SK-N-SH (cell line): Measurements from ENCODE around the gene SCAPER. TPM values are rescaled to one million over a fixed set of nuclear protein-coding genes. Genes with fewer than 3 reads are reported as not detected.

Source experiments
- CTCF ChIA-PET: fragments of 300-600, 350-600 bp; formaldehyde crosslinking; extraction: SDS; loops from one replicate; lab custom pipeline; 2021; lab: Yijun Ruan, JAX
- POLR2A ChIA-PET: fragments of 350-600 bp; sonication (Branson Sonifier 250); formaldehyde crosslinking; extraction: SDS; loops from one replicate; lab custom pipeline; 2020; ENCODE audit warnings: antibody characterized with exemption, inconsistent platforms; lab: Yijun Ruan, JAX
- DNase-seq: peaks from one replicate; pipeline ENCODE4 v3.0.0; 2012
- H2AFZ ChIP-seq: fragments of 200-600 bp; sonication (generic); 2 replicates; pipeline ENCODE4 v1.8.1; 2016; ENCODE audit warnings: antibody characterized with exemption, mild to moderate bottlenecking, low read depth
- H3F3A ChIP-seq: fragments of 200-600 bp; sonication (generic); replicated peaks from 2 replicates; pipeline ENCODE3; 2016; ENCODE audit warnings: antibody characterized with exemption, mild to moderate bottlenecking; ENCODE audit not compliant: insufficient read depth
- H3K27ac ChIP-seq, 2 experiments: fragments of 200-500 bp in 1 of 2; fragments of 200-600 bp in 1 of 2; sonication (Bioruptor generic) in 1 of 2; sonication (generic), shearing (Covaris generic) in 1 of 2; 2 replicates each; pipeline versions ENCODE4 v1.5.1 to v1.6.1; 2014 to 2016; ENCODE audit warnings: low read depth in 2 of 2, inconsistent platforms in 1 of 2, low read length in 1 of 2, mild to moderate bottlenecking in 1 of 2, mixed read lengths in 1 of 2
- H3K27me3 ChIP-seq: fragments of 200-600 bp; sonication (generic), shearing (Covaris generic); 2 replicates; pipeline ENCODE4 v1.6.1; 2016; ENCODE audit warnings: mixed run types; ENCODE audit not compliant: insufficient read depth
- H3K36me3 ChIP-seq, 2 experiments: fragments of 200-500 bp in 1 of 2; fragments of 200-600 bp in 1 of 2; sonication (Bioruptor generic) in 1 of 2; sonication (generic) in 1 of 2; replicated peaks in 1 of 2; 2 replicates each; pipeline versions ENCODE3 to v1.5.1; 2014 to 2016; ENCODE audit warnings: low read length in 1 of 2, mild to moderate bottlenecking in 1 of 2; ENCODE audit not compliant: insufficient read depth in 2 of 2, control insufficient read depth in 1 of 2
- H3K4me1 ChIP-seq, 2 experiments: fragments of 200-500 bp in 1 of 2; fragments of 200-600 bp in 1 of 2; sonication (Bioruptor generic) in 1 of 2; sonication (generic), shearing (Covaris generic) in 1 of 2; 2 replicates each; pipeline versions ENCODE4 v1.5.1 to v1.6.1; 2014 to 2016; ENCODE audit warnings: low read depth in 1 of 2, low read length in 1 of 2, mixed run types in 1 of 2; ENCODE audit not compliant: insufficient read depth in 2 of 2, control insufficient read depth in 1 of 2
- H3K4me2 ChIP-seq: fragments of 200-600 bp; sonication (generic), shearing (Covaris generic); 2 replicates; pipeline ENCODE4 v1.6.1; 2017; ENCODE audit warnings: mixed run types
- H3K4me3 ChIP-seq, 2 experiments: fragments of 200-500 bp in 1 of 2; fragments of 200-600 bp in 1 of 2; sonication (Bioruptor generic) in 1 of 2; sonication (generic), shearing (Covaris generic) in 1 of 2; 2 replicates each; pipeline versions ENCODE4 v1.5.1 to v1.8.1; 2014 to 2016; ENCODE audit warnings: low read depth in 2 of 2, inconsistent platforms in 1 of 2, low read length in 1 of 2, mild to moderate bottlenecking in 1 of 2, mixed read lengths in 1 of 2, moderate library complexity in 1 of 2
- H3K79me2 ChIP-seq: fragments of 200-600 bp; sonication (generic); 2 replicates; pipeline ENCODE4 v1.8.1; 2017; ENCODE audit warnings: mild to moderate bottlenecking; ENCODE audit not compliant: insufficient read depth
- H3K9ac ChIP-seq: fragments of 200-600 bp; sonication (generic); 2 replicates; pipeline ENCODE4 v1.6.1; 2017; ENCODE audit warnings: mixed run types
- H3K9me2 ChIP-seq: fragments of 200-600 bp; sonication (generic); 2 replicates; pipeline ENCODE4 v1.6.1; 2017; ENCODE audit warnings: mixed run types
- H3K9me3 ChIP-seq: fragments of 200-600 bp; sonication (generic); 2 replicates; pipeline ENCODE4 v1.6.1; 2017; ENCODE audit warnings: mixed run types, mild to moderate bottlenecking, moderate library complexity
- H4K20me1 ChIP-seq: fragments of 200-600 bp; sonication (generic); 2 replicates; pipeline ENCODE4 v1.6.1; 2017; ENCODE audit warnings: mild to moderate bottlenecking, mixed run types; ENCODE audit not compliant: insufficient read depth
- EZH2phosphoT487 ChIP-seq: fragments of 200-600 bp; sonication (generic); IDR thresholded peaks from 2 replicates; pipeline ENCODE4 v1.6.1; 2017; ENCODE audit warnings: low read depth, mixed run types, mild to moderate bottlenecking, antibody characterized with exemption, moderate library complexity, borderline replicate concordance
- FOSL2 ChIP-seq: IDR thresholded peaks from 2 replicates; pipeline ENCODE4 v1.4.0; 2012; ENCODE audit warnings: low read depth, mild to moderate bottlenecking, moderate library complexity, borderline replicate concordance
- FOXJ3 ChIP-seq: sonication (generic); formaldehyde crosslinking; IDR thresholded peaks from 2 replicates; pipeline ENCODE4 v1.5.1; 2020; ENCODE audit warnings: mild to moderate bottlenecking, missing genetic modification reagents
- GATA2 ChIP-seq: sonication (generic); formaldehyde crosslinking; IDR thresholded peaks from 2 replicates; pipeline ENCODE4 v1.5.0; 2020; ENCODE audit warnings: mild to moderate bottlenecking, missing genetic modification reagents
- JUND ChIP-seq: IDR thresholded peaks from 2 replicates; pipeline ENCODE4 v1.4.0; 2012
- MEF2A ChIP-seq: IDR thresholded peaks from 2 replicates; pipeline ENCODE4 v1.4.0; 2012; ENCODE audit warnings: low read depth, borderline replicate concordance
- MXI1 ChIP-seq: IDR thresholded peaks from 2 replicates; pipeline ENCODE4 v1.6.1; 2012; ENCODE audit warnings: mild to moderate bottlenecking, low read depth, low read length, improper control_type of control experiment
- NRF1 ChIP-seq: IDR thresholded peaks from 2 replicates; pipeline ENCODE4 v1.6.1; 2012; ENCODE audit warnings: low read depth, mild to moderate bottlenecking, low read length
- RAD21 ChIP-seq: IDR thresholded peaks from 2 replicates; pipeline ENCODE4 v1.6.1; 2012; ENCODE audit warnings: mild to moderate bottlenecking, low read length
- RCOR1 ChIP-seq: fragments of 150-350 bp; IDR thresholded peaks from 2 replicates; pipeline ENCODE4 v1.6.1; 2017; ENCODE audit warnings: antibody characterized with exemption, low read length
- RFX5 ChIP-seq: IDR thresholded peaks from 2 replicates; pipeline ENCODE4 v1.6.1; 2012; ENCODE audit warnings: mild to moderate bottlenecking, improper control_type of control experiment, low read length
- SMC3 ChIP-seq: IDR thresholded peaks from 2 replicates; pipeline ENCODE4 v1.6.1; 2012; ENCODE audit warnings: low read depth, low read length, improper control_type of control experiment
- TAF1 ChIP-seq: IDR thresholded peaks from 2 replicates; pipeline ENCODE4 v1.6.1; 2012; ENCODE audit warnings: low read depth, mild to moderate bottlenecking, low read length, moderate library complexity, borderline replicate concordance
- TCF12 ChIP-seq: IDR thresholded peaks from 2 replicates; pipeline ENCODE4 v1.4.0; 2012
- TEAD4 ChIP-seq: IDR thresholded peaks from 2 replicates; pipeline ENCODE4 v1.4.0; 2012; ENCODE audit warnings: mild to moderate bottlenecking, borderline replicate concordance; ENCODE audit not compliant: insufficient read depth
- USF1 ChIP-seq: IDR thresholded peaks from 2 replicates; pipeline ENCODE4 v1.4.0; 2012; ENCODE audit warnings: low read depth, borderline replicate concordance
- ZBTB33 ChIP-seq: IDR thresholded peaks from 2 replicates; pipeline ENCODE4 v1.4.0; 2012; ENCODE audit warnings: low read depth, borderline replicate concordance
- WGBS: methylation state at CpG from one replicate; pipeline ENCODE4 v1.1.6; 2017; ENCODE audit warnings: low lambda C conversion rate; 5-methylcytosine and 5-hydroxymethylcytosine counted together
- polyA plus RNA-seq, 3 experiments: library from polyadenylated mRNA; depleted of rRNA; stranded (reverse); fragments of >200 nt; gene quantifications; 2 replicates each; pipeline ENCODE4 v1.2.3, GENCODE V29; 2012
- TF ChIP-seq, protein P1 (sequence below): IDR thresholded peaks from 2 replicates; pipeline ENCODE4 v1.6.1; 2012; ENCODE audit warnings: mild to moderate bottlenecking, low read depth, low read length, moderate library complexity
- TF ChIP-seq, protein P2 (sequence below): fragments of 150-350 bp; IDR thresholded peaks from 2 replicates; pipeline ENCODE4 v1.6.1; 2016; ENCODE audit warnings: mild to moderate bottlenecking, low read depth, low read length

SCAPER gene
- polyA plus RNA-seq, 1 of the 3 experiments (the other 2 are of a cell fraction), result 1.8 TPM

DNA sequence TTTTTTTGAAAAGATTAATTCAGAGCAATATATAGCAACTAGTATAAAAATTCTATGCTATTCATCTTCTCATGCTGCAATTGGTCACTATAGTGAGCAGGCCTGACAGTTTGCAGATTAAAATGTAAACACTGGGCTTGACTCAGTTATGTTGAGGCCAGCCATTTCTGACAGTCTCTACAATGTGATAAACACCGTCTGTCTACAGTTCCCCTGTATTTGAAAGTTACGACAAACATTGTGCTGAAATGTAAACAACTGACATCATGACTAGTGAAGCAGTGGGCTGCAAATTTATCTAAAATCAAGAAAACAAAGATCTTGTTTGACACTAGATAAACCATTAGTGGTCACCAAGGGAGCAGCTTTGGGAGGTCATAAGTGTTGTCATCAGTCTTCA is 371.1 kb downstream of the SCAPER start (continued):
- TF ChIP-seq MEF2A, result no peak
- TF ChIP-seq TAF1, result no peak

DNA sequence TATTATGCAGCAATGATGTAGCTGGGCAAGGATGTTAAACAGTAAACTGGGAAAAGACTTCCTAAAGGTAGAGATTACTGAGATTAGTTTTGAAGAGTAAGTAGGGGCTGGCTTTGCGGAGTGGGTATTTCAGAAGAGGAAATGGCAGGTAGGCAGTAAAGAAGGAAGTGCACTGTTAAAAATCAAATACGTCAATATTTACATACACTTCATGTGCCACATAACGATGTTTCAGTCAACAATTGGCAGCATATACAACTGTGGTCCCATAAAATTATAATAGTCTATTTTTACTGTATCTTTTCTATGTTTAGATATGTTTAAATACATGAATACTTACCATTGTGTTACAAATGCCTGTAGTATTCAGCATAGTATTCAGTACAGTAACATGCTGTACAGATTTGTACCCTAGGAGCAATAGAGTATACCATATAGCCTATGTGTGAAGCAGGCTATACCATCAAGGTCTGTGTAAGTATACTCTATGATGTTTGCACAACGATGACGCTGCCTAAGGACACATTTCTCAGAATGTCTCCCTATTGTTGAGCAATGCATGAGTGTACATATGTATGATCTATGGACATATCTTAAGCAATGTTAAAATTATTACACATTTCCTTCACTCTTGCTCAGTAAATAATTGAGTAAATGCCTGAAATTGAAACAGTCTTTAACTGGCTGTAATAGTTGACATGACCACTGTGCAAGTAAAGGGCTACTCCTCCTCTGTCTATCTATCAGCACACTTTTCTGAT is 371.9 kb downstream of the SCAPER start:
- Histone ChIP-seq H3K36me3 (no peaks in the 10 kb centered on the region), H3K27me3 (no peaks in the 10 kb centered on the region), H3F3A (no peaks in the 10 kb centered on the region), H4K20me1 (no peaks in the 10 kb centered on the region), H3K27ac (no peak overlapping the region), H3K9me2 (no peaks in the 10 kb centered on the region), H3K9me3 (no peaks in the 10 kb centered on the region), H3K4me1 (peaks cover 0 to 5% of the 10 kb centered on the region in 2 experiments; a peak in 2 of 4 replicates), H3K4me3 (no peak overlapping the region), H2AFZ (no peak overlapping the region), H3K4me2 (no peak overlapping the region)
- ChIA-PET POLR2A (no interaction called here), CTCF (no interaction called here)
- WGBS, result 79% methylated on average over 5 of the region's 5 CpGs
- no peak for DNase-seq
- TF ChIP-seq, protein P1, sequence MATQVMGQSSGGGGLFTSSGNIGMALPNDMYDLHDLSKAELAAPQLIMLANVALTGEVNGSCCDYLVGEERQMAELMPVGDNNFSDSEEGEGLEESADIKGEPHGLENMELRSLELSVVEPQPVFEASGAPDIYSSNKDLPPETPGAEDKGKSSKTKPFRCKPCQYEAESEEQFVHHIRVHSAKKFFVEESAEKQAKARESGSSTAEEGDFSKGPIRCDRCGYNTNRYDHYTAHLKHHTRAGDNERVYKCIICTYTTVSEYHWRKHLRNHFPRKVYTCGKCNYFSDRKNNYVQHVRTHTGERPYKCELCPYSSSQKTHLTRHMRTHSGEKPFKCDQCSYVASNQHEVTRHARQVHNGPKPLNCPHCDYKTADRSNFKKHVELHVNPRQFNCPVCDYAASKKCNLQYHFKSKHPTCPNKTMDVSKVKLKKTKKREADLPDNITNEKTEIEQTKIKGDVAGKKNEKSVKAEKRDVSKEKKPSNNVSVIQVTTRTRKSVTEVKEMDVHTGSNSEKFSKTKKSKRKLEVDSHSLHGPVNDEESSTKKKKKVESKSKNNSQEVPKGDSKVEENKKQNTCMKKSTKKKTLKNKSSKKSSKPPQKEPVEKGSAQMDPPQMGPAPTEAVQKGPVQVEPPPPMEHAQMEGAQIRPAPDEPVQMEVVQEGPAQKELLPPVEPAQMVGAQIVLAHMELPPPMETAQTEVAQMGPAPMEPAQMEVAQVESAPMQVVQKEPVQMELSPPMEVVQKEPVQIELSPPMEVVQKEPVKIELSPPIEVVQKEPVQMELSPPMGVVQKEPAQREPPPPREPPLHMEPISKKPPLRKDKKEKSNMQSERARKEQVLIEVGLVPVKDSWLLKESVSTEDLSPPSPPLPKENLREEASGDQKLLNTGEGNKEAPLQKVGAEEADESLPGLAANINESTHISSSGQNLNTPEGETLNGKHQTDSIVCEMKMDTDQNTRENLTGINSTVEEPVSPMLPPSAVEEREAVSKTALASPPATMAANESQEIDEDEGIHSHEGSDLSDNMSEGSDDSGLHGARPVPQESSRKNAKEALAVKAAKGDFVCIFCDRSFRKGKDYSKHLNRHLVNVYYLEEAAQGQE, result no peak
- TF ChIP-seq FOSL2 (no peak), USF1 (no peak), GATA2 (CRISPR knock-in tag) (no peak), ZBTB33 (no peak), RCOR1 (no peak), TCF12 (no peak), SMC3 (no peak), FOXJ3 (CRISPR knock-in tag) (no peak), NRF1 (no peak), TEAD4 (no peak), TAF1 (no peak), MXI1 (no peak), EZH2phosphoT487 (no peak), RFX5 (no peak), JUND (no peak), RAD21 (no peak)
- TF ChIP-seq, protein P2, sequence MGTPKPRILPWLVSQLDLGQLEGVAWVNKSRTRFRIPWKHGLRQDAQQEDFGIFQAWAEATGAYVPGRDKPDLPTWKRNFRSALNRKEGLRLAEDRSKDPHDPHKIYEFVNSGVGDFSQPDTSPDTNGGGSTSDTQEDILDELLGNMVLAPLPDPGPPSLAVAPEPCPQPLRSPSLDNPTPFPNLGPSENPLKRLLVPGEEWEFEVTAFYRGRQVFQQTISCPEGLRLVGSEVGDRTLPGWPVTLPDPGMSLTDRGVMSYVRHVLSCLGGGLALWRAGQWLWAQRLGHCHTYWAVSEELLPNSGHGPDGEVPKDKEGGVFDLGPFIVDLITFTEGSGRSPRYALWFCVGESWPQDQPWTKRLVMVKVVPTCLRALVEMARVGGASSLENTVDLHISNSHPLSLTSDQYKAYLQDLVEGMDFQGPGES, result no peak
- TF ChIP-seq, all 33 proteins: peak for 0
- Histone ChIP-seq H3K9ac (no peak overlapping the region), H3K79me2 (no peaks in the 10 kb centered on the region)
